H9 (cell line): ENCODE data around the gene DSTN. TPM values are rescaled to one million over a fixed set of nuclear protein-coding genes. Genes with fewer than 3 reads are reported as not detected.

Source experiments
- DNase-seq: peaks from one replicate; pipeline ENCODE4 v3.0.0-alpha.2; 2017
- H2AFZ ChIP-seq: one replicate; pipeline ENCODE4 v1.6.1; 2013; ENCODE audit warnings: mild to moderate bottlenecking, low read length, control low read depth, moderate library complexity
- H2AK5ac ChIP-seq: 2 replicates; pipeline ENCODE4 v1.6.1; 2013; ENCODE audit warnings: low read length, control low read depth, mixed read lengths; ENCODE audit not compliant: insufficient read length
- H2BK120ac ChIP-seq: one replicate; pipeline ENCODE4 v1.6.1; 2013; ENCODE audit warnings: low read depth, mild to moderate bottlenecking, low read length, control low read depth, inconsistent platforms; ENCODE audit not compliant: poor library complexity, severe bottlenecking
- H2BK12ac ChIP-seq: 2 replicates; pipeline ENCODE4 v1.6.1; 2013; ENCODE audit warnings: low read length, control low read depth, mixed read lengths, low read depth; ENCODE audit not compliant: insufficient read length
- H2BK15ac ChIP-seq: 2 replicates; pipeline ENCODE4 v1.6.1; 2013; ENCODE audit warnings: low read depth, low read length, control low read depth
- H2BK20ac ChIP-seq: one replicate; pipeline ENCODE4 v1.6.1; 2013; ENCODE audit warnings: low read depth, mild to moderate bottlenecking, low read length, control low read depth, inconsistent platforms; ENCODE audit not compliant: poor library complexity, severe bottlenecking
- H2BK5ac ChIP-seq: 2 replicates; pipeline ENCODE4 v1.6.1; 2013; ENCODE audit warnings: low read length, control low read depth, mixed read lengths; ENCODE audit not compliant: insufficient read length
- H3K14ac ChIP-seq: 2 replicates; pipeline ENCODE4 v1.6.1; 2013; ENCODE audit warnings: low read length, control low read depth; ENCODE audit not compliant: insufficient read depth
- H3K18ac ChIP-seq: 2 replicates; pipeline ENCODE4 v1.6.1; 2013; ENCODE audit warnings: low read depth, mild to moderate bottlenecking, mixed read lengths, low read length, control low read depth; ENCODE audit not compliant: insufficient read length
- H3K23ac ChIP-seq: 2 replicates; pipeline ENCODE4 v1.6.1; 2013; ENCODE audit warnings: low read length, control low read depth, mixed read lengths, low read depth; ENCODE audit not compliant: insufficient read length
- H3K23me2 ChIP-seq: 2 replicates; pipeline ENCODE4 v1.6.1; 2013; ENCODE audit warnings: low read depth, mild to moderate bottlenecking, mixed read lengths, low read length, control low read depth; ENCODE audit not compliant: insufficient read length, poor library complexity, severe bottlenecking
- H3K27ac ChIP-seq: 2 replicates; pipeline ENCODE4 v1.5.1; 2013; ENCODE audit warnings: low read length, control low read depth, mixed read lengths, low read depth; ENCODE audit not compliant: insufficient read length
- H3K27me3 ChIP-seq: 2 replicates; pipeline ENCODE4 v1.6.1; 2013; ENCODE audit warnings: low read length, control low read depth, inconsistent platforms; ENCODE audit not compliant: insufficient read depth
- H3K4ac ChIP-seq: 2 replicates; pipeline ENCODE4 v1.6.1; 2013; ENCODE audit warnings: low read depth, mild to moderate bottlenecking, control low read depth, inconsistent platforms, low read length, moderate library complexity
- H3K4me1 ChIP-seq: 2 replicates; pipeline ENCODE4 v1.6.1; 2013; ENCODE audit warnings: low read length, control low read depth, inconsistent platforms; ENCODE audit not compliant: insufficient read depth
- H3K4me2 ChIP-seq: 2 replicates; pipeline ENCODE4 v1.6.1; 2013; ENCODE audit warnings: low read length, control low read depth, mixed read lengths; ENCODE audit not compliant: insufficient read length, insufficient read depth
- H3K56ac ChIP-seq: 2 replicates; pipeline ENCODE4 v1.6.1; 2013; ENCODE audit warnings: low read depth, mild to moderate bottlenecking, mixed read lengths, low read length, control low read depth; ENCODE audit not compliant: insufficient read length
- H3K79me1 ChIP-seq: 2 replicates; pipeline ENCODE4 v1.6.1; 2013; ENCODE audit warnings: low read depth, mild to moderate bottlenecking, moderate library complexity, low read length, control low read depth, inconsistent platforms; ENCODE audit not compliant: insufficient read depth, poor library complexity, severe bottlenecking
- H3K79me2 ChIP-seq: 2 replicates; pipeline ENCODE4 v1.6.1; 2013; ENCODE audit warnings: low read length, control low read depth, inconsistent platforms; ENCODE audit not compliant: insufficient read depth
- H3K9ac ChIP-seq: 2 replicates; pipeline ENCODE4 v1.6.1; 2013; ENCODE audit warnings: low read length, control low read depth, mixed read lengths; ENCODE audit not compliant: insufficient read length; ENCODE audit errors: extremely low read depth
- H3K9me3 ChIP-seq: one replicate; pipeline ENCODE4 v1.6.1; 2013; ENCODE audit warnings: low read depth, low read length, inconsistent platforms; ENCODE audit not compliant: control insufficient read depth
- H3T11ph ChIP-seq: one replicate; pipeline ENCODE4 v1.6.1; 2013; ENCODE audit warnings: mild to moderate bottlenecking, low read length, control low read depth, inconsistent platforms
- H4K20me1 ChIP-seq: one replicate; pipeline ENCODE4 v1.6.1; 2013; ENCODE audit not compliant: control insufficient read depth, insufficient read length, insufficient read depth
- H4K5ac ChIP-seq: 2 replicates; pipeline ENCODE4 v1.6.1; 2013; ENCODE audit warnings: low read depth, mild to moderate bottlenecking, mixed read lengths, low read length, control low read depth; ENCODE audit not compliant: insufficient read length
- H4K8ac ChIP-seq: replicated peaks from 2 replicates; pipeline ENCODE4 v1.6.1; 2013; ENCODE audit warnings: low read length, control low read depth, mixed read lengths, low read depth; ENCODE audit not compliant: insufficient read length
- H4K91ac ChIP-seq: 2 replicates; pipeline ENCODE4 v1.6.1; 2013; ENCODE audit warnings: low read depth, mild to moderate bottlenecking, moderate library complexity, mixed read lengths, low read length, control low read depth; ENCODE audit not compliant: insufficient read length
- H3K27ac Mint-ChIP-seq, 3 experiments: 2 replicates in 2 of 3; 3 replicates in 1 of 3; pipeline ENCODE4 v1.8.0; 2020 to 2021; ENCODE audit warnings: mixed read lengths in 3 of 3, mild to moderate bottlenecking in 1 of 3, moderate library complexity in 1 of 3
- H3K27me3 Mint-ChIP-seq: 2 replicates; pipeline ENCODE4 v1.8.0; 2021; ENCODE audit warnings: low read depth, mild to moderate bottlenecking, moderate library complexity, mixed read lengths
- H3K36me3 Mint-ChIP-seq, 3 experiments: 2 replicates in 2 of 3; 3 replicates in 1 of 3; pipeline ENCODE4 v1.8.0; 2020 to 2021; ENCODE audit warnings: low read depth in 3 of 3, mixed read lengths in 3 of 3; ENCODE audit not compliant: insufficient read depth in 1 of 3
- H3K4me1 Mint-ChIP-seq, 2 experiments: 2 replicates each; pipeline ENCODE4 v1.8.0; 2020; ENCODE audit warnings: mixed read lengths in 2 of 2
- H3K4me3 Mint-ChIP-seq, 2 experiments: 2 replicates in 1 of 2; 3 replicates in 1 of 2; pipeline ENCODE4 v1.8.0; 2020 to 2021; ENCODE audit warnings: mild to moderate bottlenecking in 2 of 2, mixed read lengths in 2 of 2, moderate library complexity in 1 of 2
- H3K9me3 Mint-ChIP-seq, 2 experiments: 2 replicates in 1 of 2; 3 replicates in 1 of 2; pipeline ENCODE4 v1.8.0; 2020; ENCODE audit warnings: mild to moderate bottlenecking in 2 of 2, mixed read lengths in 2 of 2, moderate library complexity in 1 of 2
- CTCF ChIP-seq: fragments of 200-600 bp; sonication (generic); conservative IDR thresholded peaks from 3 replicates; pipeline ENCODE4 v1.8.0; 2021; ENCODE audit warnings: antibody characterized with exemption, mild to moderate bottlenecking
- WGBS: extraction: QIAGEN DNeasy Blood & Tissue Kit; methylation state at CpG from one replicate; pipeline ENCODE4 v1.1.7; 2013; ENCODE audit warnings: missing lambda C conversion rate, low lambda C conversion rate, mixed read lengths; ENCODE audit not compliant: insufficient read length; ENCODE audit errors: extremely low coverage; 5-methylcytosine and 5-hydroxymethylcytosine counted together
- total RNA-seq: library from RNA; stranded (reverse); gene quantifications from 2 replicates; pipeline ENCODE4 v1.2.1, GENCODE V29; 2021

The DSTN gene
- total RNA-seq, 1 experiment from 2014 or later: 145 TPM

GRCh38 chr20:17545127-17545526 lies 24.7 kb upstream of the DSTN start:
- no peak overlapping the region for H3K14ac ChIP-seq
- H3K18ac ChIP-seq: no peak overlapping the region
- H3K27me3 Mint-ChIP-seq: no peaks in the 10 kb centered on the region
- no peak overlapping the region for H4K5ac ChIP-seq
- no peaks in the 10 kb centered on the region for H4K20me1 ChIP-seq
- no peak overlapping the region for H3K56ac ChIP-seq
- H3K27ac ChIP-seq: no peak overlapping the region
- no peak overlapping the region for H2AK5ac ChIP-seq
- no peak for TF ChIP-seq CTCF
- no peak overlapping the region for H2BK5ac ChIP-seq
- H3K79me1 ChIP-seq: no peaks in the 10 kb centered on the region
- no peak overlapping the region for H3K4me3 Mint-ChIP-seq
- H3K23ac ChIP-seq: no peak overlapping the region
- no peak overlapping the region for H3K4ac ChIP-seq
- H2BK15ac ChIP-seq: no peak overlapping the region
- H2BK120ac ChIP-seq: no peak overlapping the region
- H3K79me2 ChIP-seq: no peaks in the 10 kb centered on the region
- no peak overlapping the region for H3T11ph ChIP-seq
- H3K4me1 ChIP-seq: no peaks in the 10 kb centered on the region
- no peak overlapping the region for H3K9ac ChIP-seq
- no peak overlapping the region for H2BK20ac ChIP-seq
- H3K4me1 Mint-ChIP-seq: peaks cover 3 to 7% of the 10 kb centered on the region in 2 experiments; a peak in 3 of 4 replicates
- WGBS: no CpG with 5 or more reads among the region's 4 CpGs
- no peak overlapping the region for H4K91ac ChIP-seq
- no peaks in the 10 kb centered on the region for H3K9me3 ChIP-seq
- H3K27me3 ChIP-seq: no peaks in the 10 kb centered on the region
- H3K9me3 Mint-ChIP-seq: no peaks in the 10 kb centered on the region
- no peak overlapping the region for H2AFZ ChIP-seq
- no peak overlapping the region for H2BK12ac ChIP-seq
- H3K4me2 ChIP-seq: no peak overlapping the region
- no peaks in the 10 kb centered on the region for H3K23me2 ChIP-seq
- DNase-seq: no peak
- H3K36me3 Mint-ChIP-seq: peaks cover 0 to 1% (median 0%) of the 10 kb centered on the region in 3 experiments; a peak in 1 of 7 replicates
- H4K8ac ChIP-seq: no peak overlapping the region
- peak overlapping the region in 1 of 3 experiments; percentile 56; a peak in 1 of 7 replicates for H3K27ac Mint-ChIP-seq
